Endothelial cell of umbilical vein (primary cell): ENCODE results near the gene IL22RA2.

ENCODE experiments used
- CTCF ChIP-seq, 2 donors: IDR thresholded peaks; 1 replicate in 1 of 2; 2 replicates in 1 of 2; pipeline ENCODE4 v1.5.1; 2011; ENCODE audit warnings: low read length in 2 of 2, mild to moderate bottlenecking in 2 of 2, moderate library complexity in 2 of 2, control low read depth in 1 of 2, inconsistent platforms in 1 of 2, low read depth in 1 of 2; ENCODE audit not compliant: insufficient read depth in 1 of 2; ENCODE audit errors: extremely low read depth in 1 of 2
- EZH2 ChIP-seq: IDR thresholded peaks from 2 replicates; pipeline ENCODE4 v1.6.1; 2012; ENCODE audit warnings: borderline replicate concordance, low read depth, mild to moderate bottlenecking, moderate library complexity, low read length, inconsistent platforms; ENCODE audit not compliant: severe bottlenecking
- FOS ChIP-seq: IDR thresholded peaks from 2 replicates; pipeline ENCODE4 v1.6.1; 2011; ENCODE audit warnings: mild to moderate bottlenecking, low read length, moderate library complexity, borderline replicate concordance; ENCODE audit not compliant: insufficient read depth
- MAX ChIP-seq: IDR thresholded peaks from 2 replicates; pipeline ENCODE4 v1.6.1; 2011; ENCODE audit not compliant: insufficient read depth, insufficient read length
- MYC ChIP-seq: IDR thresholded peaks from one replicate; pipeline ENCODE4 v1.6.1; 2011; ENCODE audit warnings: mild to moderate bottlenecking, low read depth, low read length
- POLR2A ChIP-seq: IDR thresholded peaks from 2 replicates; pipeline ENCODE4 v1.6.1; 2012; ENCODE audit warnings: low read depth, mild to moderate bottlenecking, control low read depth, low read length

- no peak for TF ChIP-seq CTCF (IDR thresholded peaks at IDR 0.05; ENCODE audit: extremely low read depth in 1 of 2, insufficient read depth in 1 of 2, low read depth in 1 of 2, low read length in 2 of 2)
- TF ChIP-seq FOS = no peak
- no peak for TF ChIP-seq MAX
- no peak for TF ChIP-seq EZH2
- no peak for TF ChIP-seq POLR2A
- TF ChIP-seq MYC = no peak
Observed at GRCh38 chr6:137219664-137220252, 46.3 kb upstream of the IL22RA2 start.
